ENCODE results near the gene ITGA2B.

ITGA2B gene

DNA sequence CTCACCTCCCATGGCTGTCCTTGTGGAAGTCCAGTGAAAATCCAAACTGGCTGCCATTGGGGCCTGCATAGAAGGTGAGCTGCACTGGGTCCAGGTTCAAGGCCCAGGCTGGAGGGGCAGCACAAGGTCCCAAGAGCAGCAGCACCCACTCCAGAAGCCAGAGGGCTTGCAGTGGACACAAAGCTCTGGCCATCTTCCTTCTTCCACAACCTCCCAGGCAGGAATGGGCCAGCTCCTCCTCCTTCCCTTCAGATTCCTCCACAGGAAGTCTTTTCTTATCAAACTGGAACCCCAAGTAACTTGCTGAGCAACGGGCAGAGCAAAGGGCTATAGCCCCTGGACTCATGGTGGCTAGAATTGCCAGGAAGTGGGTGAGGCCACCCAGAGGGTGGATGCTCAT, at the start of gene ITGA2B:
Gene ITGA2B (minus strand): TSS at position 369 of the 400 bp plus-strand sequence. CDS start 176 bp downstream, at position 193.
- DNase-seq (ENCODE audit: low read depth in 2 of 3, low spot score in 2 of 3), result no peak

DNA sequence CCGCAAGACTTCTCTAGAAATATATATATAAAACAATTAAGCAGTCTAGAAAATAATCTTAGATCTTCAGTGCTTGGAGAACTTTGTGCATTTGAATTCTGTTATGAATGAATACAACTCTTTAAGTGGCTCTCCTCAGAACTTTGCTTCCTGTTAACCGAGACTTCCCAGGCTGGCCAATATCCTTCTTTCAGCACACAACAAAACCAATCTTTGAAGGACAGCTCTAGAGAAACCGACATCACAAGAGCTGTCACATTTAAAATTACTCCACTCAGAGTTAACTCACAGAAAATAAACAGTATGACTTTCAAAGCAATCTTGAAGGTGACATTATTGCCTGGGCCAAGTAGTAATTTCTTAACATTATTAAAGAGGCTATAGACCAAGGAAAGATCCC, 49.7 kb upstream of the ITGA2B start:
- DNase-seq (ENCODE audit: low read depth in 2 of 3, low spot score in 2 of 3), result no peak

DNA sequence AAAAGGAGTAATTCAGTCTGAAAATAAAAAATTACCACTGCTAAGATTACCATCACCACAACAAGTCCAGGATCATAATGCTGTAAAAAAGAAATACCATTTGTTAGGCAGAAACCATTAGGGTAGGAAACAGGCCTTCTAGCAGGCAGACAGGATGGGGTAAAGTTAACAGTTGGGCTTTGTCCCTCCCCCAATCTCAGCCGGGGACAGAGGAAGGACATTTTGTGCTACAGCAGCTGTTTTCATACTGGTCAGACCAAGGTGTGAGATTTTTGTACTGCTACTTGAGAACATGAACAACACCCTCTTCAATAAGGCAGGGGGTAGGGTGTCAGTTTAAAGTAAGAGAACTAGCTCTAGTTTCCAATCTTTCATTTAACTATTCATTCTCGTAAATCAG, 49.2 kb upstream of the ITGA2B start:
- DNase-seq (ENCODE audit: low read depth in 2 of 3, low spot score in 2 of 3), result no peak

DNA sequence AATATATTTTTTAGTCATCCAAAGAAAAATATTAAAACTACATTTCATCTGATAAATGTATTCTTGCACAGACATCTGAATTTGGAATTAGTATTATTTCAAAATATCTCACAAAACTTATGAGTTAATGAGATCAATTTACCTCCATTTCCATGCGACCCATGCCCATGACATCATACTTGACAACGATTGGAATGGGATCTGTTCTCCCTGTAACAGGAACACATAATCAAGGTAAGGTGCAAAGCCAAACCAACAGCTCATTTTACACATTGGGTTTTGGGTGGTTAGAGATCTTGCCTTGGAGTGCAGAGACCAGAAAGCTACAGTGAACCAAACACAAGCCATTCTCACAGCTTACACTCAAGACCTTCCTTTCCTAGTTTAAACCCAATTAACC, 46.9 kb upstream of the ITGA2B start:
- no peak for DNase-seq (ENCODE audit: low read depth in 2 of 3, low spot score in 2 of 3)

DNA sequence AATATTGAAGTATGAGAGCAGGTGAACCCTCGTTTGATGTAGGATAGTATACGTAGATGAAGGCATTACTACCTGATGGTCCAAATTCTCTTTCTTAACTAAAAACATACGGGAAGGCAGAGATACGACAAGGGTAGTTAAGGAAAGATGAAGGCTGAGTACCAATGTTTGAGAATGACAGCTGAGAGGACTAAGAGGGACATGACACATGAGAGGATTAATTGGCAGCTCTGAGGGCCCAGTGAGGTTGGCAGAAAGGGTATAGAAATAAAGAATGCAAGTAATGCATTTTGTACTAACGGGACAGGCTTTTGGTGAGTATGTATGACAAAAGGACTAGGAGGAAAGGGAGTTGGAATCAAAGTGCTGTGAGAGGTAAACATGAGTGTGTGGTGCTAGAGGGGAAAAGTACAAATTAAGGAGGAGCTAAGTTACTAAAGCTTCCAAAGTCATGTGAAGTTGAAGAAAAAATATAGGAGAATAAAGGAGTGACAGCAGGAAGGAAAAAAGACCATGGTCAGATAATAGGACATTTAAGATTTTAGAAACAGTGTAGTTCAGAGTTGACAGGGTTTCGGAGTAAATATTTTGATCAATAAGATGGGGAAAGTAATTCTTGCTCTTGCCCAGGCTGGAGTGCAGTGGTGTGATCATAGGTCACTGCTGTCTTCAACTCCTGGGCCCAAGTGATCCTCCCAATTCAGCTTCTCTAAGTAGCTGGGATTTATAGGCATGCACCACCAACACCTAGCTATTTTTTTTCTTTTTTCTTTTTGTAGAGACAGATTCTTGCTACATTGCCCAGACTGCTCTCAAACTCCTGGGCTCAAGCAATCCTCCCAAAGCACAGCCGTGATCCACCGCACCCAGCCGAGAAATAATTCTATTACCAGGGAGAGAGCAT, 43.1 kb upstream of the ITGA2B start:
- no peak for DNase-seq (ENCODE audit: low read depth in 2 of 3, low spot score in 2 of 3)

DNA sequence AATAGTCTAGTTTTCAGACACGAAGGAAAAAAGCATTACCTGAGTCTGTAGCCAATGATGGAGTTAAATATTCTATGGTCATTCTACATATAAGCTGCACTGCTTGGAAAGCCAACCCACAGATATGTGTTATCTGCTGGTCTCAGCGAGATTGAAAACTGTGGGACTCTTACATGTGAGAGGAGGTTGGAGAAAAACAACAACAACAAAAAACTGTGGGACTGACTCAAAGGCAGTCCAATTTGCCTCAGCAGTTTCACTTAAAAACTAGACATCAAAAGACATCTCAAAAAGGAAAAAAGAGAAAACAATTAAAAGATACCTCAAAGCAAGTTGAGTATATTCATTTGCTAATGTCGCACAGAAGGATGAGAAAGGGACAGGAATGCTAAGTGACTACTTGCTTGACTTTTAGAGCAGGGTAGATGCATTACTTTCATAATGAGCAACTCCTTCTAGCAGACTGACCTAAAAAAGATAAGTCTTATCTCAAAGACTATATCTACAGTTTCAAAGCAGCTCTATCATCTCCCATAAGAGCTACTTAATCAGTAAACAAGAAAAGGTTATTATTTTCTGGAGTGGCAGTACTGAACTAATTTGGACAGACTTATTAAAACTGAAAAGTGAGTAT, 35.5 kb upstream of the ITGA2B start:
- DNase-seq (ENCODE audit: low read depth in 2 of 3, low spot score in 2 of 3), result no peak

DNA sequence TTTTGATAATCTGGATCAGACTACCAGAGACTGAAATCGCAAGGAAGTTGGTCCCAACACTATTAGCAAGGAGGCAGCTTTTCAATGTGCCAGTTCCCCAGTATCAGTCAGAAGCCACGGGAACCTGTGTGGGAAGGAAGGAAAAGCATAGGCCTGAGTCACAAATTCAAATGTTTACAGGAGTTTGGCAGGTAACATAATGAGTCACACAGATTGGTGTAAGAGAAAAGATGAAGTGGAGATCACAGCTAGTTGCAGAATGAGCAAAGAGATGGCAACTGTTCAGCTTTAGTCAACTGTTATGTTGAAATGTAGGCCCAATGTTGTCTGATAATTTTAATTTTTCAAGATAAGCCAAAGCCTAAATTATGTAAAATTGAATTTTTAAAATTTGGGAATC, 28.1 kb upstream of the ITGA2B start:
- no peak for DNase-seq (ENCODE audit: low read depth in 2 of 3, low spot score in 2 of 3)

DNA sequence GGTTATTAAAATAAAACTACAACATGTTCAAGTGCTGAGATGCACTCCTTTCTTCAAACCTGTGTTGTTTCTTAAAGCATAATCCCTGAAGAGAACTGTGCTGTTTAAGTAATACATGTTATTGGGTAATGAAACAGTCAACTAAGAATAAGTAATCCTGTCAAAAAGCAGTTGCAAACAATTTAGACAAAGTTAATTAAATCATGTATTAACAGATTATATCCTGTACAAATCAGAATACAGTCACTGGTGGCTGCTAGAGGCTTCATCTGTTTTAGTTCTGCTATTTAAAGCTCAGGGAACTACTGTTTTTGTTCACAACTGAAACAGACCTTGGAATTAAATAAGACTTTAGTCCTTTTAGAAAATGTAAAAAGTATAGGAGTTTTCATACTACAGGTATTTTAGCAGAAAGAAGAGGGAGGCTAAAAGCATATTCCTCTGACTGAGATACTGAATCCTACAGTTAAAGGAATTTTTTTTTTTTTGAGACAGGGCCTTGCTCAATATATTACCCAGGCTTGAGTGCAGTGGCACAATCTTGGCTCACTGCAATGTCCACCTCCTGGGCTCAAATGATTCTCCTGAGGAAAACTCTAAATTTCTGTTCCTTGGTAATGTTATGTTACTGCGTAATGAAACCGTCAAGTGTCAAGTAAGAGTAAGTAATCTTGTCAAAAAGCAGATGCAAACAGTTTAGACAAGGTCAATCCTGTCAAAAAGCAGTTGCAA, 27.3 kb upstream of the ITGA2B start:
- no peak for DNase-seq (ENCODE audit: low read depth in 2 of 3, low spot score in 2 of 3)

DNA sequence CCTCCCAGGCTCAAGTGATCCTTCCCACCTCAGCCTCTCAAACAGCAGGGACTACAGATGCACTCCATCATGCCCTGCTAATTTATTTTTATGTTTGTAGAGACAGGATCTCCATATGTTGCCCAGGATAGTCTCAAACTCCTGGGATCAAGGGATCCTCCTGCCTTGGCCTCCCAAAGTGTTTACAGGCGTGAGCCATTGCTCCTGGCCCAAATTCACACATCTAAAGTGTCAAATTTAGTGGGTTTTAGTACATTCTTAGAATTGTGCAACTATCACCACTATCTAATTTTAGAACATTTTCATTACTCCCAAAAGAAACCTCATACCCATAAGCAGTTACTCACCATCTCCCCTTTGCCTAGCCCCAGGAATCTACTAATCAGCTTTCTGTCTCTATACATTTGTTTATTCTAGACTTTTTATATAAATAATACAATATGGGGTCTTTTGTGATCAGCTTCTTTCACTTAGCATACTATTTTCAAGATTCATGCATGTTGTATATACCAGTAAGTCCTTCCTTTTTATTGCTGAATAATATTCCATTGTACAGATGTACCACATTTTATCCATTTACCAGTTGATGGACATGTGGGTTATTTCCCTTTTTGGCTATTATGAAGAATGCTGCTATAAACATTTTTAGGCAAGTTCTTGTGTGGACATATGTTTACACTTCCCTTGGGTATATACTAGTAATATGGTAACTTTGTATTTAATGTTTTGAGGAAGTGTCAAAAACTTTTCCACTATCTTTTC, 25.1 kb upstream of the ITGA2B start:
- no peak for DNase-seq (ENCODE audit: low read depth in 2 of 3, low spot score in 2 of 3)

DNA sequence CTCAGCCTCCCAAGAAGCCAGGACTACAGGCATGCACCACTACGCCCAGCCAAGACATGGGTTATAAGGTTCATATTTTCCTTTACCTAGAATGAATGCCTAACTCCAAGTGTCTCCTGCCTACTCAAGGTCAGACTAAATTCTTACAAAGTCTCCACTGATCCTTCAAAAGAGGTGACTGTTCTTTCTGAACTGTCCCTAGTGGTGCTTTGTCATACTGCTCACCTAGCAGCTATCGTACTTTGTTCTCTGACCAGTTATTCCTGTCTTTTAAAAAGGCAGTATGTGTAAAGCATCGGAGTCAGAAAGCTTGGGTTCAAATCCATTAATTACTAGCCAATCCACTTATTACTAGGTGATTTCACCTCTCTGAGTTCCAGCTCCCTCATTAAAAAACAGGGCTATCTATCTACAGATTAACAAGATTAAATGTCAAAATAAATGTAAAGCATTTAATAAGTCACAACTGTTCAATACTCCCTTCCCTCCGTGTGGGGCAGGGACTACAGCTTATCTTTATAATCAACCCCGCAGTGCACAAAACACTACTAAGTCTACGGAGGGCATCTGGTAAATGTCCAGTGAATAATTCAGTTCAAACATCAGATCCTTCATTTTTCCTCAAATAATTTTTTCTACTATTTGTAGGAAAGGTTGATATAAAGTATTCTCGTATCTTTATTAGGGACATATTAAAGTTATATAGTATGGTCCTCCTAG, 20.0 kb upstream of the ITGA2B start:
- DNase-seq (ENCODE audit: low read depth in 2 of 3, low spot score in 2 of 3), result no peak

DNA sequence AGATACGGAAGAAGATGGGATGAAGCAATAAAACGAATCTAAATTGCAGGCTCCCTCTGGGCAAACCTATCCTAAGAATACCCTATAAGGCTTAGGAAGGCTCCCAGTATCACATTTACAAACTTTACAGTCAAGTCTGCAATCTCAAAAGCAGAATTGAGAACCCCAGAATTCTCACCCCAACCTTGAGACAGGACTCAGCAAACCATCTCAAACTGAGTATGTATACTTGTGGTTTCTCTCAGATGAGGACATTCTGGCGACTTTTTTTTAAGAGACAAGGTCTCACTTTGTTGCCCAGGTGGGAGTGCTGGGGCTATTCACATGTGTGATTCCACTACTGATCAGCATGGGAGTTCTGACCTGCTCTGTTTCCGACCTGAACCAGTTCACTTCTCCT, 19.3 kb upstream of the ITGA2B start:
- no peak for DNase-seq (ENCODE audit: low read depth in 2 of 3, low spot score in 2 of 3)

DNA sequence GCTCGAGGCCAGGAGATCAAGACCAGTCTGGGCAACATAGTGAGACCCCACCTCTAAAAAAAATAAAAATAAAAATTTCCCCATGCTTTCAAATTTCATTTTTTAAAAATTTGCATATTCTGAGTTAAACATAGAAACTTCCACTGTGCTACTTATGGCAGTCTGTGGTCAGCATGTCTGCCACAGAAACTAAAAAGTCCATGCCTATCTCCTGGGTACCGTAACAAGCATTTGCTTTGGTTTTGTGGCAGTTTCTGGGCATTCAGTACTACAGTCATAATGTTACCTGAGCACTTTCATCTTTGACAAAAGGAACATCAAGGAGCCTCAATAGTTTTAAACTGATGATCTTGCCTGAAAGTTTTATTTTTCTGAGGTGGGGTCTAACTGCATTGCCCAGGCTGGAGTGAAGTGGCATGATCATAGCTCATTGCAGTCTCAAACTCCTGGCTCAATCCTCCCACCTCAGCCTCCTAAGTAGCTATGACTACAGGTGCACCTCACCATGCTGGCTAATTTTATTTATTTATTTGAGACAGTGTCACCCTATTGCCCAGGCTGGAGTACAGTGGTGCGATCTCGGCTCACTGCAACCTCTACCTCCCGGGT, 13.2 kb upstream of the ITGA2B start:
- DNase-seq (ENCODE audit: low read depth in 2 of 3, low spot score in 2 of 3), result no peak

DNA sequence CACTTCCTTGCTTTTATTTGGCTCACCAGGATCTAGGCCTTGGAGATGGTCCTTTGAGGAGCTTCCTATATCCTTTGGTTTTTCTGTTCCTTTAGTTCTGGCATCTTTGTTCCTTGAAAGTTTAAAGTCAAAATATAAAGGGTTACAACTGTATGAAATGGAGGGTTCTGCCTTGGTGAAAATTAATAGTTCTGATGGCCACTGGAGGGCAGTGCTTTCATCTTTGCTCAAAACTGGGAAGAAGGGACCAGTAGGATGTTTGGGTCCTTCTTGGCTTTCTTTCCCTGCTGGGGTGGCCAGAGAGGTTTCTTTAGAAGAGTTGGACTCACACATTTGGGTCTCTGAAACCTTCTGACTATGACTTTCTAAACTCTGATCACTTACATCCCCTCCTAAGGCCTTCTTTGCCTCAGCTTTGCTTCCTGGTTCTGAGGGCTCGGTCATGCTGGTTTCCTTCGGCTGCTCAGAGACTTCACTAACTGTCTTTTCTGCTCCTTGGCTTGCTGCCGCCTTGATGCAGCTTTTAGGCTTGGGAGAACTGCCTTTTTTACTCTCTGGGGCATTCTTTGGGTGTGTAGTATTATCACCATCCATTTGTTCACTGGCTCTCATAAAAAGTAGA, 10.9 kb upstream of the ITGA2B start:
- no peak for DNase-seq (ENCODE audit: low read depth in 2 of 3, low spot score in 2 of 3)

DNA sequence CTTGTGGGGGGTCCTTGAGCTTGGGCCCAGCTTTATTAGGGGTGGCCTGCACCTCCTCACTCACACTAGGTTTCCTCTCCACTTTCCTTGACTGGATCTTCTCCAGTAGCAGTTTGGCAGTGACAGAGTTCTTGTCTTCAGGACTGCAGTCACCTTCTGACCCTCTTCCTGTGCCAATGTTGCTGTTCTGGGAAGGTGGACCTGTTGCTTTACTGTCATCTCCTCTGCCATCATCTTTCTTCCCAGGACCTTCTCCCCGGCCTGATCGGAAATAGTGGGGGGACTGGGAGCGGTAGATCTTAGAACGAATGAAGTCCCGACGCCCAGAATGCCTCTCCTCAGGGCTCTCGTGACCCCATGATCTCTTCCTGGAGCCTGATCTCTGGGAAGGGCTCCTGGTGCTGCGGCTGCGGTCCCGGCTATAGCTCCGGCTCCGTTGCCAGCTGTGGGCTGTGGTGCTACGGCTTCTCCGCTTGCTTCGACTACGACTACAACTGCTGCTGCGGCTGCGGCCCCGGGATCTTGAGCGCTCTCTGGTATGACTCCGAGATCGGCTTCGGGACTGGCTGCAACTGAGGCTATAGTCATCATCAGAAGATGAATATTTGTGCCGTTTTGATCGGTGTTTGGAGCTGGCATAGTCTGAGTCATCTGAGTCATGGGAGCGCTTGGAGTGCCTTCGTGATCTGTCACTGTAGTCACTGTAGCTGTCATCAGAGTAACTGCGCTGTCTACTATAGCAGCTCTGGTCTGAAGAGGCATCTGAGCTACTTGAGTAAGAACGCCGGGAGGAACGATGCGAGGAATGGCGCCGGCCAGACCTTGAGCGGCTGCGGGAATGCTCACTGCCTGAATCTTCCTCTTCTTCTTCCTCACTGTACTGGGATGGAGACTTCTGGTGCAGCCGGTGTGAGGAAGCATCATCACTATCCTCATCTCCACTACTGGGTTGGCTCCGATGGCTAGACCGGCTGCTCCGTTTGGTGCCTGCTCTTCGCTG, 9.5 kb upstream of the ITGA2B start:
- no peak for DNase-seq (ENCODE audit: low read depth in 2 of 3, low spot score in 2 of 3)

DNA sequence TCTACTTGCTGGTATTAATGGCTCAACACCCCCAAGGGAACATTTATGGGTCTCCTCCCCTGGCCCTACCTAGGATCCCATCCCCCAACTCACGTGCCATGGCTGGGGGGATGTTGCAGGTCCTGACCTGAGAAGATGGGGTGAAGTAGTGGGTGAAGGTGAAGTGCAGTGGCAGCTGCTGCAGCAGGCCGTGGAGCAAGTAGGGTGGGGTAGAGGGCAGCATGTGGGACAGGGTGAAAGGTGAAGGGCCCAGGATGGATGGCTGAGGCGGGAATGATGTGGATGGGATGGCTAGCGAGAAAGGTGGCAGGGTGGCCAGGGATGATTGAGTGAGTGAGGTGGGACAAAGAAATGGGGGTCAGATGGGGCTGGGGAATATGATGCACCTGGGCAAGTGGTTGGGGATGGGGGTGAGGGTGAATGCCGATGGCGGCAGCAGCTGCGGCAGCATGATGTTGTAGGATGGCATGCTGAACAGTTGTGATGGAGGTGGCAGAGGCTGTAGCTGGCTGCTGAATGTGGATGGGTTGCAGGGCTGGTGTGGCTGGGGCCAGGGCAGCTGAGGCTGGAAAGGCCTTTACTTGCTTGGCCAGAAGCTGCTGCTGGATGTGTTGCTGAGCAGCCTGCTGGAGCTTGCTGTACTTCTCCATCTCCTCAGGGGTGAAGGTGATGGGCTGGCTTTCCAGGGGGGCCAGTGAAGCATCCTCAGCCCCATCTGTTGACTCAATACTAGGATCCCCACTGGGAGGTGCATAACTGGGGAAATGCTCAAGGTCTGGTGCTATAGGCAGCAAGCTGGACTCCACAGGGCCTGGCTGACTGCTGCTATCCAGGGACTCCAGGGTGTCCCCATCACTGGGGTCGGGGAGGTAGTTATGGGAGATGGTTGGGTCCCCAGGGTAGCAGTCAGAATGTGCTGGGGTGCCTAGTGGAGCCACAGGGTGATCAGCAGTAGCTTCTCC, 8.3 kb upstream of the ITGA2B start:
- no peak for DNase-seq (ENCODE audit: low read depth in 2 of 3, low spot score in 2 of 3)

DNA sequence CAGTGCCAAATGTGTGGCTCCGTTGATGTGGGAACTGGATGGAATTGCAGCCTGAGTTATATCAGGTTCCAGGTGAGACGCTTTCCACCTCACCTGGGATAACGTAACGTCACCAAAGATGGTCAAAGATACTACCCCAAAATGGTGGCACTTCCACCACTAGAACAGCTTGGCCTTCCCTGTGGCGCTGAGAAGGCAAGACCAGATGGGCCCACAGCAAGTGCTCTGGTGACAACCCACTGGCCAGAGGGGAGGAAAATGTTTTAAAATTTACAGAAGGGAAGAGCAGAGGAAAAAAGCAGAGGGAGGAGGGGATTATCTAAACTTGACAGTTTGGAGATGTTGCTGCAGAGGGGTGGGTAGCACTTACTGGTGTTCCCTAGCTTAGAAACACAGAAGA, 7.5 kb upstream of the ITGA2B start:
- no peak for DNase-seq (ENCODE audit: low read depth in 2 of 3, low spot score in 2 of 3)

DNA sequence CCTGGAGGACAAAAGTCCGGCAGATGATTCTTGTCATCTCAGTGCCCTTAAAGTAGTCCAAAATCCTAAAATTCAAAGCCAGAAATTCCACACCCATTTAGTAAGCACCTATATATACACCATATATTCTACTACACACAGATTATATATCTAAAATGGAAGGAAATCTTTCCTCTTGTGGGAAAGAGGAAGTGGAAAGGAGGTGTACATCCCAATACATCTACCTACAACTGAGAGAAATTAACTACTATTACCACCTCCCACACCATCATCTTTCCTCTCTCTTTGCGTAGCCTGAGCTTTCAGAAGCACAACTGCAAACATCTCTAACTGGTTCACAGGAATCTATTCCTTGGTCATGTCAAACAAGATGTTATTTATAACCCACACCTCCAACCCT, 5.4 kb upstream of the ITGA2B start:
- DNase-seq (ENCODE audit: low read depth in 2 of 3, low spot score in 2 of 3), result no peak

All from activated CD8-positive, alpha-beta memory T cell treated with anti-CD3 and anti-CD28 coated beads for 48 hours (primary cell).